ENCODE results near the gene GLRX5.

GLRX5 gene

DNA sequence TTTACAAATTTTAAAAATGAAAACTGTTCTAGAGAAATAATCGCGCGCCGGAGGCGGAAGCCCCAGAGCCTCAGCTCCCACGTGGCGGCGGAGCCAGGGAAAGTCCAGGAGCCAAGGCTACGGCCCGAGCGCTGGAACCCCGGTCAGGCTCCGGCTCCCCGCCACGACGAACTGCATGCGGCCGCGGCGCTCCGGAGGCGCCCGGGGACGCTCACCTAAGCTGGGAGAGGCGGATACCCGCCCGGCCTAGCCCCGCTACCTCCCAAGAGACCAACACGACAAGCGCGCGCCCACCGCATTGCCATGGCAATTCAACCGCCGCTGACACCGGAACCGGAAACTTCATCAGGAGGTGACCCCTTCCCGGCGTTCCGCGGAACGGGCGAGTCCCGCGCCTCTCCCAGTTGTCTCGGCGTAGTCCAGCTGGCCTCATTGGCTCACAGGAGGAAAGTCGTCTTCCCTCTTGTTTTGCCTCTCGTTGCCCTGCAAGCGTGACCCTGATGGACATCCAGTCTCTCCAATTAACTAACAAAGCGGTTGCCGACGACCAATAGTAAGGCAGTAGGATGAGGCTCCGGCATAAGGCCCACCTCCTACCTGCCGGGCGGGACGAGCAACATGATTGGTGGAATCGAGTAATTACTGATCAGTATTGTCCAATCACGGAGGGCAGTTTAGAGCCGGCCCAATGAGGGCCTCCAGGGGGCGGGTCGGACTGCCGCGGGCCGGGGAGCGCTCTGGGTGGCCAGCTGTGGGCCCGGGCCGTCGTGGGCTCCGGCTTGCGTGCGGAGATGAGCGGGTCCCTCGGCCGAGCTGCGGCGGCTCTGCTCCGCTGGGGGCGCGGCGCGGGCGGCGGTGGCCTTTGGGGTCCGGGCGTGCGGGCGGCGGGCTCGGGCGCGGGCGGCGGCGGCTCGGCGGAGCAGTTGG lies at the start of gene GLRX5:
Gene GLRX5, plus strand, starts transcription at position 752 of the 927 bp plus-strand sequence. Its CDS starts 40 bp downstream, at position 792.
- peak; percentile 100 for DNase-seq (ENCODE audit: low spot score)
- Histone ChIP-seq H3K27ac (peak within 1 kb of the TSS; percentile 83 to 88), H3K4me3 (peak within 1 kb of the TSS; percentile 92)
- TF ChIP-seq CTCF (IDR thresholded peaks at IDR 0.05) = no peak

DNA sequence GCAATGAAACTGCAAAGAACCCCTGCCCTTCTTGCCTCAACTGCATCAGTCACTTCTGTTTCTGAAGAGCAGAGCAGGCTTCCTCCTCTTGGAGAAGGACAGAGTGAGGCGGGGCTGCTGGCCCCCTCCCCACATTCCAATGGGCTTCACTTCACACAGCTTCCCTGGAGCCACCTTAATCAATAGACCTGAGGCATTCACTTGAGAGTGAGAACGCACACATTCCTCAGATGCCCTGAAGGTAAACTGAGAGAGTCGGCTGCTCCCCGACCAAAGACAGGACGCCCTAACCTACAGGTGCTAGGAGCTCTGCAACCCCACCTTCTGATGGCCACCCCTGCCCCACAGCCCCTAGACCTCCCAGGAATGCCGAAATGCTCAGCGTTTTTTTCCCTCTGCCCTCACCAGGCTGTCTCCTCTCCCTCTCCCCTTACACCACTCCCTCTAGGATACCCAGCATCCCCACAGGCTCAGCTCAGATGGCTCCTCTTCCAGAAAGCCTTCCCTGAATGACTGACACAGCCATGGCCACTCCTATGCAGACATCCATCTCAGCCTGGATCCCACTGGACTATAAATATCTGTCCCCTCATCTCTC lies 49.5 kb upstream of the GLRX5 start:
- H3K4me3 ChIP-seq = no peak overlapping the region
- peak overlapping the region in 1 of 2 donors; percentile 97 for H3K27ac ChIP-seq
- DNase-seq (ENCODE audit: low spot score) = no peak
- no peak for TF ChIP-seq CTCF (IDR thresholded peaks at IDR 0.05)

GRCh38 chr14:95486875-95487668 lies 47.8 kb upstream of the GLRX5 start:
- Histone ChIP-seq H3K4me3 (no peak overlapping the region), H3K27ac (no peak overlapping the region)
- no peak for TF ChIP-seq CTCF (IDR thresholded peaks at IDR 0.05)
- DNase-seq (ENCODE audit: low spot score) = no peak

GRCh38 chr14:95487669-95488084 lies 47.2 kb upstream of the GLRX5 start:
- no peak for DNase-seq (ENCODE audit: low spot score)
- no peak for TF ChIP-seq CTCF (IDR thresholded peaks at IDR 0.05)
- Histone ChIP-seq H3K4me3 (no peak overlapping the region), H3K27ac (no peak overlapping the region)

DNA sequence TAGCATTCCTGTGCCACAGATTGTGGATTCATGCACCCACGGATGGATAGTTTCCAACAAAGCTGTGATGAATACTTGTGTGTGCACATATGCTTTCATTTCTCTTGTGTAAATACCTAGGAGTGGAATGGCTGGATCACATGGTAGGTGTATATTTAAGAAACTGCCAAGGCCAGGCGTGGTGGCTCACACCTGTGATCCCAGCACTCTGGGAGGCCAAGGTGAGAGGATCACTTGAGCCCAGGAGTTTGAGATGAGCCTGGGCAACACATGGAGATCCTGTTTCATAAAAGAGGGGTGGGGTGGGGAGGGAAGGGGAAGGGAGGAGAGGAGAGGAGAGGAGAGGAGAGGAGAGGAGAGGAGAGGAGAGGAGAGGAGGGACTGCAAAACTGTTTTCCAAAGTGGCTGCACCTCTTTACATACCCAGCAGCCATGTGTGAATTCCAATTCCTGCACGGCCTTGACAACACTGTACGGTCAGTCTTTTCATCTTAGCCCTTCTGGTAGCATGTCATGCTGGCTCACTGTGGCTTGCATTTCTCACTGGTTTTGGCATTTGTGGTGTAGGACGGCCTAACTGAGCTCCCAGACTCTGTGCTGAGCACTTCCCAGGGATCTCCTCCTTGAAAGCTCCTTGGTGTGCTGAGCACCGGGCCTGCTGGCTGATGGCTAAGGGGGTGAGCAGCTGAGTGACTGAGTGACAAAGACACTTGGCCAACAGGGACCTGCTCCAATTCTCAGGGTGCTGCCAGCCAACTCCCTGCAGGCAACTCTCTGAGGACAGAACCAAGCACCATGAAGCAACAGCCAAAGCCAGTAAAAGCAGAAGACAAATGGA lies 46.3 kb upstream of the GLRX5 start:
- no peak for TF ChIP-seq CTCF (IDR thresholded peaks at IDR 0.05)
- H3K27ac ChIP-seq = peak overlapping the region; percentile 70 to 78
- H3K4me3 ChIP-seq = no peak overlapping the region
- DNase-seq (ENCODE audit: low spot score) = no peak

Measured in coronary artery (tissue), 2 donors.